Measurements from ENCODE around the gene RNF149. TPM values are rescaled to one million over a fixed set of nuclear protein-coding genes. Genes with fewer than 3 reads are reported as not detected.

The RNF149 gene
- total RNA-seq, 6 experiments from 2014 or later: 24.6 to 33.4 (median 26.0) TPM

- no peak for DNase-seq
- Mint-ChIP-seq H3K27ac (no peak overlapping the region), H3K36me3 (ENCODE audit: low read depth) (peaks cover 34% of the 10 kb centered on the region; the same call in 1 of the 2 replicates), H3K27me3 (ENCODE audit: insufficient read depth) (peaks cover 4% of the 10 kb centered on the region), H3K9me3 (no peaks in the 10 kb centered on the region), H3K4me3 (no peak overlapping the region), H3K4me1 (ENCODE audit: low read depth) (no peaks in the 10 kb centered on the region)
- TF ChIP-seq CTCF (IDR thresholded peaks at IDR 0.05): no peak
These were observed 34.4 kb downstream of the RNF149 start for GRCh38 chr2:101274142-101274541.

- Mint-ChIP-seq H3K4me3 (no peak overlapping the region), H3K36me3 (ENCODE audit: low read depth) (peaks cover 32% of the 10 kb centered on the region; the same call in 1 of the 2 replicates), H3K27ac (no peak overlapping the region), H3K9me3 (no peaks in the 10 kb centered on the region), H3K4me1 (ENCODE audit: low read depth) (no peaks in the 10 kb centered on the region), H3K27me3 (ENCODE audit: insufficient read depth) (peaks cover 4% of the 10 kb centered on the region)
- DNase-seq: no peak
- TF ChIP-seq CTCF (IDR thresholded peaks at IDR 0.05): no peak
These were observed 35.4 kb downstream of the RNF149 start for GRCh38 chr2:101273056-101273455.

- no peak for TF ChIP-seq CTCF (IDR thresholded peaks at IDR 0.05)
- Mint-ChIP-seq H3K36me3 (ENCODE audit: low read depth) (peaks cover 34% of the 10 kb centered on the region; the same call in 1 of the 2 replicates), H3K27ac (no peak overlapping the region), H3K9me3 (no peaks in the 10 kb centered on the region), H3K4me3 (no peak overlapping the region), H3K27me3 (ENCODE audit: insufficient read depth) (peaks cover 5% of the 10 kb centered on the region), H3K4me1 (ENCODE audit: low read depth) (no peaks in the 10 kb centered on the region)
- DNase-seq: no peak
These were observed 36.3 kb downstream of the RNF149 start for GRCh38 chr2:101272045-101272784.

GRCh38 chr2:101270700-101271259 lies 37.7 kb downstream of the RNF149 start:
- no peak for DNase-seq
- H3K27ac Mint-ChIP-seq: peak overlapping the region; percentile 29; the same call in 1 of the 2 replicates
- H3K4me1 Mint-ChIP-seq (ENCODE audit: low read depth): no peaks in the 10 kb centered on the region
- peaks cover 5% of the 10 kb centered on the region for H3K27me3 Mint-ChIP-seq (ENCODE audit: insufficient read depth)
- no peaks in the 10 kb centered on the region for H3K9me3 Mint-ChIP-seq
- TF ChIP-seq CTCF (IDR thresholded peaks at IDR 0.05): no peak
- H3K4me3 Mint-ChIP-seq: no peak overlapping the region
- H3K36me3 Mint-ChIP-seq (ENCODE audit: low read depth): peaks cover 35% of the 10 kb centered on the region; the same call in 1 of the 2 replicates

GRCh38 chr2:101267671-101268656 lies 40.5 kb downstream of the RNF149 start:
- no peak for TF ChIP-seq CTCF (IDR thresholded peaks at IDR 0.05)
- H3K4me3 Mint-ChIP-seq: no peak overlapping the region
- H3K9me3 Mint-ChIP-seq: no peaks in the 10 kb centered on the region
- no peak for DNase-seq
- peaks cover 5% of the 10 kb centered on the region for H3K27me3 Mint-ChIP-seq (ENCODE audit: insufficient read depth)
- peaks cover 44% of the 10 kb centered on the region for H3K36me3 Mint-ChIP-seq (ENCODE audit: low read depth)
- no peak overlapping the region for H3K27ac Mint-ChIP-seq
- no peaks in the 10 kb centered on the region for H3K4me1 Mint-ChIP-seq (ENCODE audit: low read depth)

Data from HFFc6 (cell line).